Lower leg skin (tissue), 4 donors: Measurements from ENCODE around the gene ERGIC2. TPM values are rescaled to one million over a fixed set of nuclear protein-coding genes. Genes with fewer than 3 reads are reported as not detected.
A peak's percentile ranks its signal among the peaks of the same experiment; 100 is the strongest.

Experiments
- DNase-seq, 2 donors: peaks; one replicate each; pipeline ENCODE4 v3.0.0-alpha.2; 2019; ENCODE audit warnings: low spot score in 2 of 2
- H3K4me3 ChIP-seq: fragments of 200-600 bp; sonication (generic); 2 replicates; pipeline ENCODE4 v1.5.1; 2017; ENCODE audit warnings: mild to moderate bottlenecking, low read depth; ENCODE audit not compliant: poor library complexity, severe bottlenecking
- POLR2A ChIP-seq, 2 donors: fragments of 450-650 bp; IDR thresholded peaks; one replicate each; pipeline ENCODE4 v1.6.1; 2016 to 2017; ENCODE audit warnings: antibody characterized with exemption in 2 of 2, mild to moderate bottlenecking in 1 of 2, moderate library complexity in 1 of 2
- WGBS, 2 donors: methylation state at CpG; one replicate each; pipeline ENCODE4 v1.1.5; 2018; 5-methylcytosine and 5-hydroxymethylcytosine counted together
- intact Hi-C: fragments of 100-400 bp; cut with DNase I; formaldehyde crosslinking; loops from one replicate; pipeline ENCODE4 v1.15.0; 2023; ENCODE audit warnings: low total_unique reads
- total RNA-seq, 4 donors: library from RNA; depleted of rRNA; stranded (reverse); fragments of >200 nt; gene quantifications; one replicate each; pipeline ENCODE4 v1.1.0, GENCODE V29; 2016
- TF ChIP-seq, protein P1 (sequence below), 3 donors: fragments of 450-650 bp; IDR thresholded peaks; one replicate each; pipeline ENCODE4 v1.5.1; 2016; ENCODE audit warnings: antibody characterized with exemption in 3 of 3, mild to moderate bottlenecking in 3 of 3, moderate library complexity in 2 of 3

The ERGIC2 gene, protein sequence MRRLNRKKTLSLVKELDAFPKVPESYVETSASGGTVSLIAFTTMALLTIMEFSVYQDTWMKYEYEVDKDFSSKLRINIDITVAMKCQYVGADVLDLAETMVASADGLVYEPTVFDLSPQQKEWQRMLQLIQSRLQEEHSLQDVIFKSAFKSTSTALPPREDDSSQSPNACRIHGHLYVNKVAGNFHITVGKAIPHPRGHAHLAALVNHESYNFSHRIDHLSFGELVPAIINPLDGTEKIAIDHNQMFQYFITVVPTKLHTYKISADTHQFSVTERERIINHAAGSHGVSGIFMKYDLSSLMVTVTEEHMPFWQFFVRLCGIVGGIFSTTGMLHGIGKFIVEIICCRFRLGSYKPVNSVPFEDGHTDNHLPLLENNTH
- 10 to 100 TPM; 20.8 to 48.2 (median 38.8) TPM for total RNA-seq

DNA sequence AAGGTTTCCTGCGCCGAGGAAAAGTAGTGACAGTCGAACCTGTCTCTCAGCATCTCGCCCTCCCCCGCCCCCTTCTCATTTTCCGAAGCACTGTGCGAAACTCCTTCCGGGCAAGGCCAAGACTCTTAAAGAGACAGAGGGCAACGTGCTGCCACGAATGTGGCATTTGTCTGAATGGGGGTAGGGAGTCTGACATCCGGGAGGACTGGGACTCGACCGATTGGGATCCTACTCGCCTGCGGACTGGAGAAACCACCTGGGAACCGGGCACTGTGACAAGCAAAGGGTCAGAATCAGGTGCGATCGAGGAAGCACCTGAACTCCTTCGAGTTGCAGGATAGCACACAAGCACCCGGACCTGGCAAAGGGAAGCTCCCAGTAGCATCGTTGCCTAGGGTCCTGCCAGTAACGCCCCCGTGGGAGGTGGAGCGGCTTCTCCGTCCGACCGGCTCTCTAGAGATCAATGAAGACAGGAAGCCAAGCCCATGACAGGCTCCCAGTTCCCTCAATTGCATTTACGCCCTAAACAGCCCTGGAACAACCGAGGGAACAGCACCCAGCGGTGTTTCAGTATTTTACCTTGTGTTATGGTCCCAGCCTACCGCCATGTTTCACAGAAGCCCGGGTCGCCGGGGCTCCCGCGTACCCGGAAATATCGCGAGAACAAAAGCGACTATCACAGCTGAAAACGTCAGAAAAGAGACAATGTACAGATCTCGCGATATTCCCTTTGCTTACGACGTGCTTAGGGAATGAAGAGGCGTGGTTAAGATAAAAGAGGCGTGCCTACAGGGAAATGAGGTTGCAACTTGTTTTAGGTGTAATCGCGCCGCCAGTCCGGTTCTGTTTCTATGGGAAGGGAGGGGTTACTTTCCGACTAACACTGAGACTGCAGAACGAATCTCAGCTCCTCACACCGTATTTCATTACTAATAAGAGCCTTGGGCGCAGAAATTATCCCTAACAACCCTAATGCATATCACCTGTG, at the start of gene ERGIC2:
TSS of gene ERGIC2 (minus strand) at position 637 of the 988 bp plus-strand sequence. CDS start 9,539 bp downstream, outside the sequence.
- intact Hi-C loops, result no loop called here
- DNase-seq, result peak; percentile 95 to 98
- H3K4me3 ChIP-seq, result peak within 1 kb of the TSS; percentile 100
- TF ChIP-seq, protein P1, sequence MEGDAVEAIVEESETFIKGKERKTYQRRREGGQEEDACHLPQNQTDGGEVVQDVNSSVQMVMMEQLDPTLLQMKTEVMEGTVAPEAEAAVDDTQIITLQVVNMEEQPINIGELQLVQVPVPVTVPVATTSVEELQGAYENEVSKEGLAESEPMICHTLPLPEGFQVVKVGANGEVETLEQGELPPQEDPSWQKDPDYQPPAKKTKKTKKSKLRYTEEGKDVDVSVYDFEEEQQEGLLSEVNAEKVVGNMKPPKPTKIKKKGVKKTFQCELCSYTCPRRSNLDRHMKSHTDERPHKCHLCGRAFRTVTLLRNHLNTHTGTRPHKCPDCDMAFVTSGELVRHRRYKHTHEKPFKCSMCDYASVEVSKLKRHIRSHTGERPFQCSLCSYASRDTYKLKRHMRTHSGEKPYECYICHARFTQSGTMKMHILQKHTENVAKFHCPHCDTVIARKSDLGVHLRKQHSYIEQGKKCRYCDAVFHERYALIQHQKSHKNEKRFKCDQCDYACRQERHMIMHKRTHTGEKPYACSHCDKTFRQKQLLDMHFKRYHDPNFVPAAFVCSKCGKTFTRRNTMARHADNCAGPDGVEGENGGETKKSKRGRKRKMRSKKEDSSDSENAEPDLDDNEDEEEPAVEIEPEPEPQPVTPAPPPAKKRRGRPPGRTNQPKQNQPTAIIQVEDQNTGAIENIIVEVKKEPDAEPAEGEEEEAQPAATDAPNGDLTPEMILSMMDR (IDR thresholded peaks at IDR 0.05), result no peak
- peak in 1 of 2 donors; percentile 17 for TF ChIP-seq POLR2A (IDR thresholded peaks at IDR 0.05)
- 0 to 1% methylated on average over 46 to 55 of the region's 55 CpGs for WGBS, 2 donors

DNA sequence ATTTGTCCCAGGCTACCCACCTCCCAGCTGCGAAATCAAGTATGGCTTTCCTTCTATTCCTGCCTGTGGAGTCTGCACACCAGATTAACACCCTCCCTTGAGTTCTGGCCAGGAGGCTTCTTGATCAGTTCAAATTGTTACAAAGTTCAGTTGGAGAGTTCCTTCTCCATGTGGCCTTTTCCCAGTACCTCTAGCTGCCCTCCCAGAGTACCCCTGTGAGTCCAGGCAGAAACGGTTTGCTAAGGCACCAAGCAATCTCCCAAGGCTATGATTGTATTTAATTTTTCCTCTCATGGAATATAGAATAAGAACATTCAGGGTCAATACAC, 49.7 kb upstream of the ERGIC2 start:
- no peak for TF ChIP-seq POLR2A (IDR thresholded peaks at IDR 0.05)
- TF ChIP-seq, protein P1 (IDR thresholded peaks at IDR 0.05), result no peak
- 65 to 88% methylated on average over 2 of the region's 2 CpGs for WGBS, 2 donors
- intact Hi-C loops, result no loop called here
- no peak for DNase-seq
- H3K4me3 ChIP-seq, result no peak overlapping the region

DNA sequence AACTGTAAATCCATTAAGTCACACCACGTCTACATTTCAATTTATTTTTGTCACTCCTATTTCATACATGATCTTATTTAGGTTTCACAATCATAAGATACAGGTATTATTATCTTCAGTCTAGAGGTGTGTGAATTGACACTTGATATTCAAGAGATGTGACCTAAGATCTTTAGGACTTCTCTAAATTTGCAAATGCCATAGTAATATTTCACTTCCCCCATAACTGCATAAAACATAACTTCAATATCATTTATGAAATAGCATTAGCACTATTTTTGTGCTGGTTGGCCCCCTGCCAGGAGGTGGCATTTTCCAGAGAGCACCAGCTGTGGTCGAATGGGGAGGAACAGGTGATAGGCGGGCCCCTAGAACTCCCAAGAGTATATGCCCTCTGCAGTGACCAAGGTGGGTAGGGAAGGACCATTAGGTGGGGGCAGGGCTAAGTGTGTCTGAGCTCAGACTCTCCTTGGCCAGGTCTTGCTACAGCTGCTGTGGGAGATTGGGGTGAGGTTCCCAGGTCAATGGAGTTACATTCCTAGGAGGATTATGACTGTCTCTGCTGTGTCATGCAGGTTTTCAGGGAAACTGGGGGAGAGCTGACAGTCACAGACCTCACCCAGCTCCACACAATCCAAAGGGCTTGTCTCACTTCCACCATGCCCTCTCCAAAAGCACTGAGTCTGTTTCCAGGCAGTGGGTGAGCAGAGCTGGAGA, 49.2 kb upstream of the ERGIC2 start:
- DNase-seq, result no peak
- H3K4me3 ChIP-seq, result no peak overlapping the region
- WGBS, 2 donors, result 69 to 70% methylated on average over 3 of the region's 3 CpGs
- intact Hi-C loops, result no loop called here
- TF ChIP-seq, protein P1 (IDR thresholded peaks at IDR 0.05), result no peak
- TF ChIP-seq POLR2A (IDR thresholded peaks at IDR 0.05), result no peak

DNA sequence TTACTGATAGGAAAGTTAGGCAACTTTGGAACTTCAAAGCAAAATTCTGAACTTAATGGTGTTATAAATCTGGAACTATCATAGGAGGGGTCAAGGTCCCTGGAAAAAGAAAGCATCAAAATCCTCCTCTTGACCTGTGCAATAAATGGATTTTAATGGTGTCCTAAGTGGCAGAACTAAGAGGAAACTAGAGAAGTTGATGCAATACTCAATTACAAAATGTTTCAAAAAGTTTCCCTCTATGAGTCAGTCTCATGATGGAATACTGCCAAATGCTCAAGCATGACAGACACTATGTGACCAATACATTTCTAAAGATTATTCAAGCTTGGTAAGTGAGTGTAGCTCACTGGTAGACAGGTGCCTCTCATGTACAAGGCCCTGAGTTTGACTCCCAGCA, 47.7 kb upstream of the ERGIC2 start:
- no peak for DNase-seq
- H3K4me3 ChIP-seq, result no peak overlapping the region
- TF ChIP-seq POLR2A (IDR thresholded peaks at IDR 0.05), result no peak
- TF ChIP-seq, protein P1 (IDR thresholded peaks at IDR 0.05), result no peak
- intact Hi-C loops, result no loop called here

DNA sequence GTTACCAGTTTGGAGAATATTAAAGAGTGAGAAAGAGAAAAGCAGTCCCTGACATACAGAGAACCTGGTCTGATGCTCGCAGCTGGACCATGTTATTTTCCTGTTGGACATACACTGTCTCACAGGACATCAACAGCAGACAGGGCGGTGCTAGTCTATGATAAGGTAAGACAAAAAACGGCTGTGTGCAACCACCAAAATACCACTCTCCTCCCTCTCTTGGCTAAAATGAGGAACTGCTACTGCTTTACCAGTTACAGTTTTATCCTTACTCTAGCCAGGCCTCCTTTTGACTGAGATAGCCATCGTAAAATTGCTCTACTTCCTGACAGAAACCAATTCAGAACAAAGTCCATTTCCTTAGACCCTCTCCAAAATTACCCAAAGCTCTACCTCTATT, 47.0 kb upstream of the ERGIC2 start:
- DNase-seq, result no peak
- WGBS, 2 donors, result 68 to 81% methylated on average over 4 of the region's 4 CpGs
- intact Hi-C loops, result no loop called here
- TF ChIP-seq POLR2A (IDR thresholded peaks at IDR 0.05), result no peak
- TF ChIP-seq, protein P1 (IDR thresholded peaks at IDR 0.05), result no peak
- no peak overlapping the region for H3K4me3 ChIP-seq
